ENCODE data around the gene EIF2D.
"Not testable (repeated sequence)": the region's sequence is repeated elsewhere in the genome, so short reads cannot be mapped to it uniquely, and the experiment has no call there.

The EIF2D gene

GRCh38 chr1:206584683-206585082 is 27.6 kb downstream of the EIF2D start:
- TF ChIP-seq CTCF (IDR thresholded peaks at IDR 0.05; ENCODE audit: low read depth, low read length) = no peak
- DNase-seq (ENCODE audit: extremely low read depth, low read depth) = no peak

- peak; percentile 36 for DNase-seq (ENCODE audit: extremely low read depth, low read depth)
- TF ChIP-seq CTCF (IDR thresholded peaks at IDR 0.05; ENCODE audit: low read depth, low read length) = peak; percentile 90
Measured at GRCh38 chr1:206583707-206584648, 28.3 kb downstream of the EIF2D start.

GRCh38 chr1:206582971-206583706 is 29.1 kb downstream of the EIF2D start:
- no peak for TF ChIP-seq CTCF (IDR thresholded peaks at IDR 0.05; ENCODE audit: low read depth, low read length)
- no peak for DNase-seq (ENCODE audit: extremely low read depth, low read depth)

GRCh38 chr1:206582537-206582936 is 29.7 kb downstream of the EIF2D start:
- TF ChIP-seq CTCF (IDR thresholded peaks at IDR 0.05; ENCODE audit: low read depth, low read length) = no peak
- DNase-seq (ENCODE audit: extremely low read depth, low read depth) = no peak

GRCh38 chr1:206581571-206581981 is 30.7 kb downstream of the EIF2D start:
- no peak for DNase-seq (ENCODE audit: extremely low read depth, low read depth)
- no peak for TF ChIP-seq CTCF (IDR thresholded peaks at IDR 0.05; ENCODE audit: low read depth, low read length)

GRCh38 chr1:206581114-206581497 is 31.2 kb downstream of the EIF2D start:
- DNase-seq (ENCODE audit: extremely low read depth, low read depth) = not testable (repeated sequence)

- TF ChIP-seq CTCF (IDR thresholded peaks at IDR 0.05; ENCODE audit: low read depth, low read length) = no peak
Measured at GRCh38 chr1:206580438-206581113, 31.7 kb downstream of the EIF2D start.

More at GRCh38 chr1:206580438-206581113, 31.7 kb downstream of the EIF2D start:
- DNase-seq (ENCODE audit: extremely low read depth, low read depth) = no peak

All from AG09319 (cell line).